Pancreas (tissue), 10 donors: ENCODE results near the gene MYLK. TPM values are rescaled to one million over a fixed set of nuclear protein-coding genes. Genes with fewer than 3 reads are reported as not detected.

Source experiments
- ATAC-seq, 4 donors: fragments of 200-7000 bp; cut with Tn5 transposase; one replicate each; pipeline versions ENCODE4 v1.8.0 to v1.9.1; 2020; ENCODE audit warnings: mild to moderate bottlenecking in 4 of 4, moderate library complexity in 4 of 4
- DNase-seq, 6 donors: peaks; one replicate each; pipeline ENCODE4 v3.0.0-alpha.2; 2020
- FAIRE-seq: peaks from 2 replicates; lab custom pipeline; 2012; peaks lifted over from hg19 to GRCh38; lab: Jason Lieb, UNC
- H3K27ac ChIP-seq, 4 donors: fragments of 200-600 bp; sonication (generic); 1 replicate in 3 of 4; 2 replicates in 1 of 4; pipeline versions ENCODE4 v1.5.0 to v1.8.0; 2020
- H3K27me3 ChIP-seq, 4 donors: fragments of 200-600 bp; one replicate each; pipeline ENCODE4 v1.8.0; 2021
- H3K36me3 ChIP-seq, 3 donors: fragments of 200-600 bp; sonication (generic) in 1 of 3; one replicate each; pipeline versions ENCODE4 v1.5.0 to v1.8.0; 2020 to 2021
- H3K4me1 ChIP-seq, 3 donors: fragments of 200-600 bp; one replicate each; pipeline ENCODE4 v1.8.0; 2021
- H3K4me3 ChIP-seq, 4 donors: fragments of 200-600 bp; sonication (generic) in 2 of 4; one replicate each; pipeline versions ENCODE4 v1.5.0 to v1.8.0; 2020 to 2021
- H3K9me3 ChIP-seq, 4 donors: fragments of 200-600 bp; one replicate each; pipeline ENCODE4 v1.8.0; 2021
- WGBS, 2 donors: extraction: QIAGEN DNeasy Blood & Tissue Kit; methylation state at CpG; one replicate each; pipeline ENCODE4 v1.1.7; 2013; 5-methylcytosine and 5-hydroxymethylcytosine counted together
- intact Hi-C, 3 donors: fragments of 100-400 bp; cut with DNase I; formaldehyde crosslinking; loops; one replicate each; pipeline versions ENCODE4 v1.11.1 to v1.14.2; 2022
- polyA plus RNA-seq, 2 donors: library from polyadenylated mRNA; stranded (reverse); fragments of 200-250 nt; gene quantifications; one replicate each; pipeline ENCODE4 v1.2.3, GENCODE V29; 2013
- total RNA-seq, 6 donors: library from RNA; stranded (reverse); fragmentation: NEBNext Ultra II Directional in 4 of 6; extraction: Animal tissue kit (Norgen Biotek cat#: 25700) in 4 of 6; gene quantifications; one replicate each; pipeline versions ENCODE4 v1.2.1 to v1.2.4, GENCODE V29; 2021 to 2023
- TF ChIP-seq, protein P1 (sequence below), 4 donors: fragments of 200-600 bp; sonication (generic) in 3 of 4; IDR thresholded peaks; one replicate each; pipeline versions ENCODE4 v1.5.0 to v1.8.0; 2021; ENCODE audit warnings: antibody characterized with exemption in 4 of 4
- donor health status: healthy with polysubstance abuse.
- donor health status: DM: no; HTN: no; CAD: no; lungs with moderate emphysema.
- donor health status: DM: no; HTN: no; CAD: no.
- donor health status: control.
- donor health status: control.
- donor health status: Bipolar disorder and iron deficiency.
- donor health status: DM: yes; HTN: yes; CAD: no.
- donor health status: DM: no; HTN: no; CAD: no.
- donor health status: DM: no; HTN: no; CAD: no.
- donor health status: DM: yes; HTN: yes; CAD: no.

Gene MYLK
- total and polyA plus RNA-seq, 8 donors, result 3.1 to 12.0 (median 6.7) TPM

GRCh38 chr3:123689831-123690230 lies 194.3 kb downstream of the MYLK start:
- no peaks in the 10 kb centered on the region for H3K9me3 ChIP-seq
- no peak overlapping the region for H3K27ac ChIP-seq
- H3K36me3 ChIP-seq, result no peaks in the 10 kb centered on the region
- no peaks in the 10 kb centered on the region for H3K27me3 ChIP-seq
- H3K4me1 ChIP-seq, result no peaks in the 10 kb centered on the region
- FAIRE-seq (no peak), ATAC-seq (no peak), DNase-seq (no peak)
- WGBS, 2 donors, result 85 to 89% methylated on average over 3 of the region's 3 CpGs
- H3K4me3 ChIP-seq, result no peak overlapping the region
- intact Hi-C loops, result no loop called here
- TF ChIP-seq, protein P1, sequence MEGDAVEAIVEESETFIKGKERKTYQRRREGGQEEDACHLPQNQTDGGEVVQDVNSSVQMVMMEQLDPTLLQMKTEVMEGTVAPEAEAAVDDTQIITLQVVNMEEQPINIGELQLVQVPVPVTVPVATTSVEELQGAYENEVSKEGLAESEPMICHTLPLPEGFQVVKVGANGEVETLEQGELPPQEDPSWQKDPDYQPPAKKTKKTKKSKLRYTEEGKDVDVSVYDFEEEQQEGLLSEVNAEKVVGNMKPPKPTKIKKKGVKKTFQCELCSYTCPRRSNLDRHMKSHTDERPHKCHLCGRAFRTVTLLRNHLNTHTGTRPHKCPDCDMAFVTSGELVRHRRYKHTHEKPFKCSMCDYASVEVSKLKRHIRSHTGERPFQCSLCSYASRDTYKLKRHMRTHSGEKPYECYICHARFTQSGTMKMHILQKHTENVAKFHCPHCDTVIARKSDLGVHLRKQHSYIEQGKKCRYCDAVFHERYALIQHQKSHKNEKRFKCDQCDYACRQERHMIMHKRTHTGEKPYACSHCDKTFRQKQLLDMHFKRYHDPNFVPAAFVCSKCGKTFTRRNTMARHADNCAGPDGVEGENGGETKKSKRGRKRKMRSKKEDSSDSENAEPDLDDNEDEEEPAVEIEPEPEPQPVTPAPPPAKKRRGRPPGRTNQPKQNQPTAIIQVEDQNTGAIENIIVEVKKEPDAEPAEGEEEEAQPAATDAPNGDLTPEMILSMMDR (IDR thresholded peaks at IDR 0.05), result no peak

DNA sequence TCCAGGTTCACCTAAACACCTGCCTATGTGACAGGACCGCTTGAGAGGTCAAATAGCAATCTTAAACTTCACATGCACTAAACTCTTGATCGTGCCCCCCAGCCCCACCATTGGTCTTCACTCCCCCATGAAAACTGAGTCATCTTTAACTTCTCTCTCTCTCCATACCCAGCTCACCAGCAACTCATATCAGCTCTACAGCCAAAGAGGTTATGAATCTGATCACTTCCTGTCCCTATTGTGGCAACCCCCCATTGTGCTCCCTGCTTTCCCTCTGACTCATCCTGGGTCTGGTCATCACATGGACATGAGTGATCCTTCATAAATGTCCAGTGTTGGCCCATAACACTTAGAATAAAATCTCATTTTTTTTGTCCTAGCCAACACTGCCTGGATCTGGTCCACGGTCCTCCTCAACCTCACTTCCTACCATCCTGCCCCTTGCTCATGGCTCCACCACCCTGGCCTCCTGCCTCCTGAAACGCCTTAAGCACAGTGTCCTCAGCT lies 195.8 kb downstream of the MYLK start:
- H3K27ac ChIP-seq, result no peak overlapping the region
- TF ChIP-seq, protein P1 (IDR thresholded peaks at IDR 0.05), result no peak
- no peak for DNase-seq
- no peaks in the 10 kb centered on the region for H3K4me1 ChIP-seq
- no peaks in the 10 kb centered on the region for H3K27me3 ChIP-seq
- no peaks in the 10 kb centered on the region for H3K9me3 ChIP-seq
- H3K36me3 ChIP-seq, result no peaks in the 10 kb centered on the region
- intact Hi-C loops, result no loop called here
- ATAC-seq, result peak in 3 of 4 donors; percentile 12 to 49 (median 39)
- no peak for FAIRE-seq
- H3K4me3 ChIP-seq, result no peak overlapping the region
- 90 to 92% methylated on average over 4 of the region's 4 CpGs for WGBS, 2 donors

DNA sequence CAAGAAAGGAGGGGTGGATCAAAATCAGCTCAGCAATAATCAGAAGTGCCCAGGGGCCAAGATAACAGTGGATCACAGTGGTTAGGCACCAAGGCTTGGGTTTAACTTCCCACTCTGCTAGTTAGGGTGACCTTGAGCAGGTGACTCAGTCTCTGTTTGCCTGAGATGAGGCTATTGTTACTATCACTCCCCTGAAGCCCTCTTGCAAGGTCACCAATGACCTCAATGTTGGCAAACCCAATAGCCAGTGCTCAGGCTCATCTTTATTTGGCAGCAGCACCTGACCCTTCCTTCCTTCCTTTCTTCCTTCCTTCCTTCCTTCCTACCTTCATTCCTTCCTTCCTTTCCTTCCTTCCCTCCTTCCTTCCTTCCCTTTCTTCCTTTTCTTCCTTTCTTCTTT lies 196.8 kb downstream of the MYLK start:
- intact Hi-C loops, result no loop called here
- peak in 2 of 6 donors; percentile 23 to 28 for DNase-seq
- H3K4me1 ChIP-seq, result no peaks in the 10 kb centered on the region
- TF ChIP-seq, protein P1 (IDR thresholded peaks at IDR 0.05), result no peak
- H3K27me3 ChIP-seq, result no peaks in the 10 kb centered on the region
- no peak overlapping the region for H3K4me3 ChIP-seq
- H3K9me3 ChIP-seq, result no peaks in the 10 kb centered on the region
- H3K27ac ChIP-seq, result no peak overlapping the region
- ATAC-seq, result peak; percentile 65 to 83 (median 81)
- no peaks in the 10 kb centered on the region for H3K36me3 ChIP-seq
- no peak for FAIRE-seq

DNA sequence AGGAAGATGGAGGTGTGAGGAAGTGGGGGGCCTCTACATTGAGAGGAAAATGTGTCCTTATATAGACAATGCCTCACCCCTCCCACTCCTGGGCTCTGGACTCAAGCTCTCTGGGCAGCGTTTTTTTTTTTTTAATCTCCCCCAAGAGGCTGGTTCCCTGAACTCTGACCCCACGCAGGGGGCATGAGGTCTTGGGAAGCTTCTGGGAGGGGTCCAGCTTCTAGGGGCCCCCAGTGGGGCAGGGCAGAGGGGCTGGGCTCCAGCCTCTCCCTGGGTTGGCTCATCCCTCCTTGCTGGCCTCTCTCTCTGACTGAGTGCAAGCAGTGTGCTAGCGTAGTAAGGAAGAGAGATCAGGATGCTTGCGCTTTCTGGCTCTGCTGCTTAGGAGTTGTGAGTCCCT lies 197.9 kb downstream of the MYLK start:
- Histone ChIP-seq H3K27me3 (no peaks in the 10 kb centered on the region), H3K27ac (no peak overlapping the region), H3K36me3 (no peaks in the 10 kb centered on the region), H3K4me1 (no peaks in the 10 kb centered on the region), H3K9me3 (no peaks in the 10 kb centered on the region), H3K4me3 (no peak overlapping the region)
- WGBS, 2 donors, result 71 to 78% methylated on average over 4 of the region's 4 CpGs
- TF ChIP-seq, protein P1 (IDR thresholded peaks at IDR 0.05), result no peak
- no peak for DNase-seq
- FAIRE-seq, result no peak
- ATAC-seq, result no peak
- intact Hi-C loops, result no loop called here

- Histone ChIP-seq H3K27me3 (no peaks in the 10 kb centered on the region), H3K27ac (no peak overlapping the region), H3K4me3 (no peak overlapping the region), H3K4me1 (no peaks in the 10 kb centered on the region), H3K9me3 (no peaks in the 10 kb centered on the region), H3K36me3 (no peaks in the 10 kb centered on the region)
- ATAC-seq (no peak), DNase-seq (no peak), FAIRE-seq (no peak)
- 85 to 90% methylated on average over 9 of the region's 9 CpGs for WGBS, 2 donors
- intact Hi-C loops, result no loop called here
- TF ChIP-seq, protein P1 (IDR thresholded peaks at IDR 0.05), result no peak
Observed at GRCh38 chr3:123685780-123686179, 198.4 kb downstream of the MYLK start.
